NCI-H2171 (cell line): ENCODE data around the gene MRPL48.
"Not testable (repeated sequence)": the region's sequence is repeated elsewhere in the genome, so short reads cannot be mapped to it uniquely, and the experiment has no call there.

Source experiments
- DNase-seq: peaks from one replicate; lab custom pipeline; 2025; lab: John Stamatoyannopoulos, UW

Gene MRPL48

DNA sequence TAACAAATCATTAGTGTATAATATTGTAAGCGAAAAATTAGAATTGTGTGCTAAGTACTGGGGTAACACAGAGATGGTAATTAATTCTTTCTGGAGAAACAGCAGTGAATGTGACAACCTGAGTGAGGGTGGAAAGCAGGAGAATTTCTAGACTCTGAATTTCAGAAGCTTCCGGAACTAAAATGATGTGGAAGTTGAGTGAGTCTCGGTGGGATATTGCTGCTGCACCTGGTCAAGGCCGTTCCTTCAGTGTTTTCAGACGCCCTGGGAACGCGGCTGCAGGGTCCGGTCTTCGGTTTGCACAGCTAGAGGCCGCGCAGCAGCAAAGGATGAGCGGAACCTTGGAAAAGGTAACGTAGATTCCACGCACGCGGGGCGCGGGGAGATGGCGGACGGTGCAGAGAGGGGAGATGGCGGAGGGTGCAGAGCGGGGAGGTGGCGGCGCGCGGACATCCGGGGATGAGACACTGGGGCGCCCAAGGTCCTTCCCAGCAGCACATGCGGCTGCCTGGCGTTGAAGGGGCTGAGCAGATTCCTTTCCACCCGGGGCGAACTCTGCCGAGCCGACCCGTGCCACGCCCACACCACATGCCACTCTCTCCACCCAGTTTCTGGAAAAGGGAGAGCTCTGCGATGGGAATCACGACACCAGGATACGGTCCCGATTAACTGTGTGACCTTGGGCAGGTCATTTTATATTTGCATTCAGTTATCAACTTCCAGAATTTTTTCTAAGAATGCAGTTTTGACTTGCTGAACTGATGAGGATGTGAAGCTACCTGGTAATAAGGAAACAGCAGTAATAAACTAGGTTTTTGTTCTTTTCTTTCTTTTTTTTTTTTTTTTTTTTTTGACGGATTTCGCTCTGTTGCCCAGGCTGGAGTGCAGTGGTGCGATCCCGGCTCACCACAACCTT lies at the start of gene MRPL48:
TSS of gene MRPL48 (plus strand) at position 232 of the 916 bp plus-strand sequence. CDS start at position 330, 98 bp downstream.
- peak; percentile 96 for DNase-seq

GRCh38 chr11:73743045-73743444 lies 44.6 kb upstream of the MRPL48 start:
- DNase-seq: no peak

GRCh38 chr11:73746701-73747100 lies 41.0 kb upstream of the MRPL48 start:
- DNase-seq: no peak

GRCh38 chr11:73747762-73748161 lies 39.9 kb upstream of the MRPL48 start:
- DNase-seq: no peak

- DNase-seq: no peak
Observed at GRCh38 chr11:73748300-73748699, 39.4 kb upstream of the MRPL48 start.

DNA sequence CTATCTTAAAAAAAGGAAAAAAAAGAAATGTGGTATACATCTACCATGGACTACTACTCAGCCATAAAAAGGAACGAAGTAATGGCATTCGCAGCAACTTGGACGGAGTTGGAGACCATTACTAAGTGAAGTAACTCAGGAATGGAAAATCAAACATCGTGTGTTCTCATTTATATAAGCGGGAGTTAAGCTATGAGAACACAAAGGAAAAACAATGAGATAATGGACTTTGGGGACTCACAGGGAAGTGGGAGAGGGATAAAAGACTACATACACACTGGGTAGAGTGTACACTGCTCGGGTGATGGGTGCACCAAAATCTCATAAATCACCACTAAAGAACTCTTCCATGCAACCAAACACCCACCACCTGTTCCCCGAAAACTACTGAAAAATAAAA lies 38.6 kb upstream of the MRPL48 start:
- DNase-seq: no peak

- DNase-seq: no peak
Observed at GRCh38 chr11:73750228-73750627, 37.4 kb upstream of the MRPL48 start.

GRCh38 chr11:73750862-73751261 lies 36.8 kb upstream of the MRPL48 start:
- DNase-seq: not testable (repeated sequence)

- no peak for DNase-seq
Observed at GRCh38 chr11:73752216-73752867, 35.3 kb upstream of the MRPL48 start.

DNA sequence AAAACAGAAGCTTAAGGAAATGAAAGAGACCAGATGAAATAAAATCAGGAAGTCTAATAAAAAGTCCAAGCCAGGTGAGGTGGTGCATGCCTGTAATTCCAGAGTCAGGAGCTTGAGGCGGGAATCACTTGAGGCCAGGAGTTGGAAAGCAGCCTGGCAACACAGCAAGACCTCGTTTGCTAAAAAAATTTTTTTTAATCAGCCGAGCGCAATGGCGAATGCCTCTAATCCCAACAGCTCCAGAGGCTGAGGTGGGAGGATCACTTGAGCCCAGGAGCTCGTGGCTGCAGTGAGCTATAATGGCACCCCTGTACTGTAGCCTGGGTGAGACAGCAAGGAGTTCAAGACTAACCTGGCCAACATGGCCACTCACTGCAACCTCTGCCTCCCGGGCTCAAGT lies 34.8 kb upstream of the MRPL48 start:
- DNase-seq: no peak

DNA sequence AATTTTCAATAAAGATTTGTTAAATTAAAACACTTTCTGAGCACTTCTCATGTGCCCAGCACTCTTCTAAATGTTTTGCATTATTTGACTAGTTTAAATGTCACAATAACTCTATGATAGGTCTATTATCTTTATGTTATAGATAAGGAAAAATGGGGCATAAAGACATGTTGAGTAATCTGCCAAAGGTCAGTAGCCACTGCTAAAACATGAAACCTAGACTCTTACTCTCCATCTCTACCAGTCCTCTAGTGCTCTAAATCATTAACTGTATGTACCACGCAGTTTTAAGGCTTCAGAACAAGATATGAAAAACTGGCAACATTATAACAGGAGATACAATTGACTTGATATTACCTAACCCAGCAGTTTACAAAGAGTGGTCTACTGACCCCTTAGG lies 33.7 kb upstream of the MRPL48 start:
- DNase-seq: no peak

- no peak for DNase-seq
Observed at GRCh38 chr11:73755670-73756069, 32.0 kb upstream of the MRPL48 start.

DNA sequence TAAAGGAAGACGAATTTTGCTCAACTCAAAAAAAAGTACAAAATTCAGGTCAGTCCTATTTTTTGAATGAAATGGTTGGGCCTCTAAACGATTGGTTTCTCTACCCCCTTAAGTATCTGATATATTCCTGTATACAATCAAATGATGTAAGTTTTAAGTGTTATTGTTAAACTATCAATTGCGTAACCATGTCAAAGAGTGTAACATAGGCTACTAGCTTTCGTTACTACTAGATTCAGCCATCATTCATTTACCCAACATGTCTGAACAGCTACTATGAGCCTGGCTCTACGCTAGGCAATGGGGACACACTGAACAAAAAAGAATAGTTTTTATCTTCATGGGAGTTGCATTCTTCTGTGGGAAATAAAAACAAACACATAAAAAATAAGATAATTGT lies 30.1 kb upstream of the MRPL48 start:
- no peak for DNase-seq

DNA sequence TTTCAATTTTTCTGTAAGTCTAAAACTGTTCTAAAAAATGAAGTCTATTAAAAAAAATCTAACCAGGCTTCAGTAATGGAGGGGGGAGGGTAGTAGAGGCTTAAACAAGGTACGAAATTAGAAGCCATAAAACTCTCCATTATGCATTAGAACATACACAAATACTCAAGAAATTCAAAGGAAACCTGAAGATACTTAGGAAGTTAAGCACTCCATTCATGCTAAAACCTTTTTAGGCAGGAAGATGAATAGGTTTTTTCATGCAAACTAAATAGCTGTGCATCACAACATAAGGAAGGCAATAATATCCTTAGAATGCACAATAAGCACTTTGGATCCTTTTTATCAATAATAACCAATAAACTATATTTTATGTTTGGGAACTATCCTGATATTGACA lies 29.2 kb upstream of the MRPL48 start:
- no peak for DNase-seq

DNA sequence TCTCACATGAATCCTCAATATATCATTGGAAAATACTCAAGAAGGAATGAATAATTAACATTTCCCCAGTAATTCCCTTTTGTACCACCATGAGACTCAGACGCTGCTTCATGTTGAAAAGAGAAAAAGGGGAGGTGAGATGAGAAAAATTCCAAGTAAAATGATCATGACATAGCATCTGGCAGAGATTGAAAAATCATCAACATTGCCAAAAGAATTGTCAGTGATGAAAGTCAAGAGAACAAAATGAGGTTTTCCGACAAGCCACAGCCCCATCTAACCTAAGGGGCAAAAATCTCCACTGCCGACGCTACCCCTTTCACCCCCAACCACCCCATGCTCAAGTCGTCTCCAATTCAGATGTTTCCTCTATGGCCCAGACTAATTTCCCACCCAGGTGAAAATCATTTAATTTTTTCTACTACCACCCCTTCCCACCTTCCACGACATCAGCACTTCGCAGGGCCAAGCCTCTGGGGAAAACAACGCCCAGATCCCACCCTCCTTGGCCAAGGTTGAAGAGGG lies 28.0 kb upstream of the MRPL48 start:
- DNase-seq: peak; percentile 31

- DNase-seq: no peak
Observed at GRCh38 chr11:73760135-73760678, 27.5 kb upstream of the MRPL48 start.

GRCh38 chr11:73760679-73761402 lies 26.8 kb upstream of the MRPL48 start, which contains the start of gene RAB6A:
RAB6A (minus strand) TSS chr11:73761074; CDS start chr11:73760635, 439 bp downstream.
- DNase-seq: peak; percentile 99

DNA sequence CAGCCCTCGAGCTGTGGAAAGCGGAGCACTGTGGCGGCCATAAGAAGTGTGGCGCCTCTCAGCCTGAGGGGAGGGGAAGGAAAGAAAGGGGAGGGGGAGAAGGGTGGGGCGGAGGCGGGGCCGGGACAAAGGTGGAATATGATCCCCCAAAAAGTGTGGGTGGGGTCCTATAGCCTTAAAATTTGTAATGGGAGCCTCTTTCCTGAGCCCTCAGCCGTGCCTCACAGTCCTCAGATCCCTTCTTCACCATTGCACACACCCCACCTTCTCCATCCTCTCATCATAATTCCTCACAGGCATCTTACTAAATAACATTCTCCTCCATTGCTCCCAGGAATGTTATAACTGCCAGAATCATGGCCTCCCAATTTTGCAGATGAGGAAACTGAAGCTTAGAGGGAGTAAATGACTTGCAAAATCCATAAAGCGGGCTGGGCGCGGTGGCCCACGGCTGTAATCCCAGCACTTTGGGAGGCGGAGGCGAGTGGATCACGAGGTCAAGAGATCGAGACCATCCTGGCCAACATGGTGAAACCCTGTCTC lies 26.2 kb upstream of the MRPL48 start:
- DNase-seq: no peak

DNA sequence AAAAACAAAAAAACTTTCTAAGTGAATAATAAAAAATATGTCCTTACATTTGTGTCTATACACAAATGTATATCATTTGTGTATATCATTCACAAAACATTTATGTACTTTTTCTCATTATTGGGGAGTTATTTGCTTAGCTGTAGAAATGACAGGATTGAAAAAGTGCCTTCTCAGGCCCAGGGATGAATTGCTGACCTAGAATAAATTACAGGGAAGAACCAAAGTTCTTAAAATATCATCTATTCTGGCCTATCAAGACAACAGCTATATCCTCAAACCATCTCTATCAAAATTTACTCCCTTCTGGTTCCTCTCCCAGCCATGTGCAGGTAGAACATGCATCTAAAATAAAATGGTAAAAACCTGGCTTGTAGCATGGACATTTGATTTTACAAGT lies 24.9 kb upstream of the MRPL48 start:
- no peak for DNase-seq

GRCh38 chr11:73766763-73767162 lies 20.9 kb upstream of the MRPL48 start:
- DNase-seq: no peak

DNA sequence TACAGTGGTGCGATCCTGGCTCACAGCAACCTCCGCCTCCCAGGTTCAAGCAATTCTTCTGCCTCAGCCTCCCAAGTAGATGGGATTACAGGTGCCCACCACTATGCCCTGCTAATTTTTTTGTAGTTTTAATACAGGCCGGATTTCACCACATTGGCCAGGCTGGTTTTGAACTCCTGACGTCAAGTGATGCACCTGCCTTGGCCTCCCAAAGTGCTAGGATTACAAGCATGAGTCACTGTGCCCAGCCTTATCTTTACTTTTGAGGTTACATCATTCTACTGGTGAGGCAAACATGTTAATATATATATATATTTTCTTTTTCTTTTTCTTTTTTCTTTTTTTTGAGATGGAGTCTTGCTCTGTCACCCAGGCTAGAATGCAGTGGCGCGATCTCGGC lies 16.9 kb upstream of the MRPL48 start:
- DNase-seq: not testable (repeated sequence)
